Endothelial cell of umbilical vein (primary cell): Measurements from ENCODE around the gene EPS15.

Experiments
- CTCF ChIP-seq, 2 donors: IDR thresholded peaks; 1 replicate in 1 of 2; 2 replicates in 1 of 2; pipeline ENCODE4 v1.5.1; 2011; ENCODE audit warnings: low read length in 2 of 2, mild to moderate bottlenecking in 2 of 2, moderate library complexity in 2 of 2, control low read depth in 1 of 2, inconsistent platforms in 1 of 2, low read depth in 1 of 2; ENCODE audit not compliant: insufficient read depth in 1 of 2; ENCODE audit errors: extremely low read depth in 1 of 2
- EZH2 ChIP-seq: IDR thresholded peaks from 2 replicates; pipeline ENCODE4 v1.6.1; 2012; ENCODE audit warnings: borderline replicate concordance, low read depth, mild to moderate bottlenecking, moderate library complexity, low read length, inconsistent platforms; ENCODE audit not compliant: severe bottlenecking
- FOS ChIP-seq: IDR thresholded peaks from 2 replicates; pipeline ENCODE4 v1.6.1; 2011; ENCODE audit warnings: mild to moderate bottlenecking, low read length, moderate library complexity, borderline replicate concordance; ENCODE audit not compliant: insufficient read depth
- GATA2 ChIP-seq: IDR thresholded peaks from 2 replicates; pipeline ENCODE4 v1.7.0; 2011; ENCODE audit warnings: low read depth, mild to moderate bottlenecking, moderate library complexity, mixed read lengths, low read length; ENCODE audit not compliant: insufficient read length, insufficient read depth
- JUN ChIP-seq: IDR thresholded peaks from 2 replicates; pipeline ENCODE4 v1.6.1; 2011; ENCODE audit warnings: borderline replicate concordance, low read depth; ENCODE audit not compliant: insufficient read length, insufficient read depth
- MAX ChIP-seq: IDR thresholded peaks from 2 replicates; pipeline ENCODE4 v1.6.1; 2011; ENCODE audit not compliant: insufficient read depth, insufficient read length
- MYC ChIP-seq: IDR thresholded peaks from one replicate; pipeline ENCODE4 v1.6.1; 2011; ENCODE audit warnings: mild to moderate bottlenecking, low read depth, low read length
- POLR2A ChIP-seq: IDR thresholded peaks from 2 replicates; pipeline ENCODE4 v1.6.1; 2012; ENCODE audit warnings: low read depth, mild to moderate bottlenecking, control low read depth, low read length
- POLR2AphosphoS5 ChIP-seq: IDR thresholded peaks from 2 replicates; pipeline ENCODE4 v1.6.1; 2012; ENCODE audit warnings: low read depth, mild to moderate bottlenecking, control low read depth, low read length, moderate library complexity; ENCODE audit not compliant: insufficient read depth

GRCh38 chr1:51355382-51355781 is 163.7 kb downstream of the EPS15 start:
- TF ChIP-seq POLR2A (no peak), CTCF (IDR thresholded peaks at IDR 0.05; ENCODE audit: extremely low read depth in 1 of 2, insufficient read depth in 1 of 2, low read depth in 1 of 2, low read length in 2 of 2) (no peak), JUN (no peak), MYC (no peak), POLR2AphosphoS5 (no peak), GATA2 (no peak), EZH2 (no peak), MAX (no peak), FOS (no peak)
